Ishikawa (cell line): ENCODE results near the gene LRRC15.

Source experiments
- CEBPB ChIP-seq: IDR thresholded peaks from 2 replicates; pipeline ENCODE4 v1.6.1; 2012
- CREB1 ChIP-seq: IDR thresholded peaks from 2 replicates; pipeline ENCODE4 v1.6.1; 2012; ENCODE audit warnings: low read depth
- EGR1 ChIP-seq: IDR thresholded peaks from 2 replicates; pipeline ENCODE4 v1.6.1; 2012
- EP300 ChIP-seq: IDR thresholded peaks from 2 replicates; pipeline ENCODE4 v1.6.1; 2012; ENCODE audit warnings: borderline replicate concordance
- FOXM1 ChIP-seq: IDR thresholded peaks from 2 replicates; pipeline ENCODE4 v1.6.1; 2012; ENCODE audit warnings: low read depth, borderline replicate concordance
- MAX ChIP-seq: IDR thresholded peaks from 2 replicates; pipeline ENCODE4 v1.6.1; 2012
- NFIC ChIP-seq: IDR thresholded peaks from 2 replicates; pipeline ENCODE4 v1.6.1; 2012
- RAD21 ChIP-seq: IDR thresholded peaks from 2 replicates; pipeline ENCODE4 v1.6.1; 2012; ENCODE audit warnings: low read depth
- REST ChIP-seq: IDR thresholded peaks from 2 replicates; pipeline ENCODE4 v1.6.1; 2012; ENCODE audit warnings: low read depth, mild to moderate bottlenecking
- TAF1 ChIP-seq: IDR thresholded peaks from 2 replicates; pipeline ENCODE4 v1.6.1; 2012; ENCODE audit warnings: low read depth, mild to moderate bottlenecking
- TCF12 ChIP-seq: IDR thresholded peaks from 2 replicates; pipeline ENCODE4 v1.6.1; 2012; ENCODE audit warnings: low read depth
- TEAD4 ChIP-seq: IDR thresholded peaks from 2 replicates; pipeline ENCODE4 v1.6.1; 2012
- USF1 ChIP-seq: IDR thresholded peaks from 2 replicates; pipeline ENCODE4 v1.6.1; 2012
- YY1 ChIP-seq: IDR thresholded peaks from 2 replicates; pipeline ENCODE4 v1.6.1; 2012; ENCODE audit warnings: low read depth
- ZBTB7A ChIP-seq: IDR thresholded peaks from 2 replicates; pipeline ENCODE4 v1.6.1; 2012; ENCODE audit warnings: low read depth

Gene LRRC15

GRCh38 chr3:194326968-194327217 is 42.6 kb downstream of the LRRC15 start:
- TF ChIP-seq CEBPB (no peak), FOXM1 (no peak), RAD21 (no peak), TEAD4 (no peak), TAF1 (no peak), NFIC (no peak), EP300 (no peak), YY1 (no peak), ZBTB7A (no peak), CREB1 (no peak), EGR1 (no peak), TCF12 (no peak), REST (no peak), MAX (no peak), USF1 (no peak)

GRCh38 chr3:194326192-194326967 is 43.2 kb downstream of the LRRC15 start:
- no peak for TF ChIP-seq RAD21
- TF ChIP-seq TCF12: no peak
- TF ChIP-seq EGR1: no peak
- no peak for TF ChIP-seq REST
- no peak for TF ChIP-seq FOXM1
- no peak for TF ChIP-seq TAF1

- no peak for TF ChIP-seq YY1
- no peak for TF ChIP-seq EGR1
- no peak for TF ChIP-seq FOXM1
- no peak for TF ChIP-seq CEBPB
Measured at GRCh38 chr3:194325424-194326153, 44.0 kb downstream of the LRRC15 start.

GRCh38 chr3:194324823-194325327 is 44.7 kb downstream of the LRRC15 start:
- TF ChIP-seq TCF12: no peak
- no peak for TF ChIP-seq TEAD4
- TF ChIP-seq FOXM1: no peak
- TF ChIP-seq REST: no peak
- no peak for TF ChIP-seq TAF1
- TF ChIP-seq EGR1: no peak
- no peak for TF ChIP-seq RAD21
- no peak for TF ChIP-seq USF1
- TF ChIP-seq NFIC: no peak
- no peak for TF ChIP-seq CEBPB
- no peak for TF ChIP-seq EP300
- TF ChIP-seq CREB1: no peak
- TF ChIP-seq ZBTB7A: no peak
- no peak for TF ChIP-seq YY1
- no peak for TF ChIP-seq MAX
